NCI-H82 (cell line): ENCODE results near the gene NAT9.

Experiments
- DNase-seq: peaks from one replicate; lab custom pipeline; 2025; lab: John Stamatoyannopoulos, UW

Gene NAT9

DNA sequence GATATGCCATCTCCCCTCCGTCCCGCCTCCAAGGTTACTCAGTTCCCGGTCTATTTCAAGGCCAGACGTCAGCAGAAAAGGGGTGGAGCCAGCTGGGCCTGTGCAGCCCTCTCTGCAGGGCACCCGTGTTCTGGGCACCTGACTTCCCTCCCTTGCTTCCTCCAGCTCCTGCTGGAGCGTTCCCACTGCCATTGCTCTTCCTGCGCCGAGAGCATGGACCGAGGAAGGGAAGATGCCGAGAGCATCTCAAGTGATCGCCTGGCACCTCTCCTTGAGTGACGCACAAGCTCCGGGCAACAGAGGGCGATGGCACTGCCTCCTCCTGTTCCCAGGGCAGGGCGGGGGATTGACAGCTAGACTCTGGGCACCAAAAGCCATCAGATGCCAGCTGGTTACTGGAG, 29.4 kb upstream of the NAT9 start:
- no peak for DNase-seq

- no peak for DNase-seq
These were observed 28.5 kb upstream of the NAT9 start for GRCh38 chr17:74804683-74805082.

GRCh38 chr17:74803971-74804370, 27.8 kb upstream of the NAT9 start:
- no peak for DNase-seq

DNA sequence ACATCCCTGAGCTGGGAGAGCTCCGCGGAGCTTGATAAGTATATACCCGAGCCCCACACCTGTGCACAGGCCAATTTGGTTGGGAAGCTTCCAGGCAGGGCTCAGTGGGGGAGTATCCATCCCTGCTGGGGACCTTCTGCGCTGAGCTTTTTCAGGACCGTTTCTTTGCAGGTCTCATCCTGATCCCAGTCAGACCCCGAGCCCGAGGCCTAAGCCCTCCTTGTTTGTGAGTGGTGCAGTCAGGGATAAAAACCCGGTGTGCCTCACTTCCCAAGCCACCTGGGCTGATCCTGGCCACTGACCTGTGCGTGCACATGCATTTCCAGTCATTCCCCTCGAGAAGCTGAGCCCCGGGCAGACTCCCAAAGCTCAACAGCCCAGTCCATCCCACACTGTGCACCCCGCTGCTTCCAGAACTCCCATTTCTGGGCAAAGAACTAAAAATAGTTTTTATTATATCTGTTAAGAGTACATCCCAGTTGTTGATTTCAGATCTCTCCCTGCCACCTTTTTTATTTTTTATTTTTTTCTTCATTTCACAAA, 27.3 kb upstream of the NAT9 start:
- DNase-seq = no peak

DNA sequence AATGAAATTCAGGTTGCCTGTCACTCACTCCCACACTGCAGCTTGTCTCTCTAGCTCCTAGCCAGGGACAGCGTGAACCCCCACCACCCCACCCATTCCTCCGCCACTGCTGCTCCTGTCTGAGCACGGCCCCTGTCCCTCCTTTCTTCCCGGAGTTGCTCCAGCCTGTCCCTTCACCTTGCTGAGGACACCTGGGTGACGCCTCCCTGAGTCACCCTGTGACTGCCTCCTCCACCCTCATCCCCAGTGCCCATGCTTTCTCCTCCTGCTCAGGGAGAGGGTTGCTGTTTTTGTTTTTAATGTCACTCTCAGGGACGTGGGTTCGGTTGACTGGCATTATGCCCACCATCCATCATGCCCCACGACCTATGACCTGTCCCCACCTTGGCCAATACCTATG, 25.8 kb upstream of the NAT9 start:
- no peak for DNase-seq

GRCh38 chr17:74800531-74800930, 24.4 kb upstream of the NAT9 start:
- no peak for DNase-seq

DNA sequence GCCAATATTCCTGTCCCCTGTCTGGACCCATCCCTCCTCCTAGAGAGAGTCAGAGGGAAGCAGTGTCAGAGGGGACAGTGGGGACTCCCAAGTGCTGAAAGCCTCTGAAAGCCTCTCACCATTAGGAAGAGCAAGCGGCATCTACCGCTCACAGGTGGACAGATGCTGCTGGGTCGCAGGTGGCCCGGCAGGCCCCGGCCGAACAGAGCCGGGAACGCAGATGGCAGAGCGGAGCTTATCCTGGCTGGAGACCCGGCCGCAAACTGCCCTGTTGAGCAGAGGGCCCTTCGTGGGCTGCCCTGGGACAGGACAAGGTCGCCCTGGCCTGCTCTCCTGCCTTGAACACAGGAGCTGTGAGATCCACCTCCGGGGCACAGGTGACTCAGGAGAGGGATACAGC, 23.0 kb upstream of the NAT9 start:
- DNase-seq = no peak

GRCh38 chr17:74798239-74798707, 22.1 kb upstream of the NAT9 start:
- DNase-seq = no peak

DNA sequence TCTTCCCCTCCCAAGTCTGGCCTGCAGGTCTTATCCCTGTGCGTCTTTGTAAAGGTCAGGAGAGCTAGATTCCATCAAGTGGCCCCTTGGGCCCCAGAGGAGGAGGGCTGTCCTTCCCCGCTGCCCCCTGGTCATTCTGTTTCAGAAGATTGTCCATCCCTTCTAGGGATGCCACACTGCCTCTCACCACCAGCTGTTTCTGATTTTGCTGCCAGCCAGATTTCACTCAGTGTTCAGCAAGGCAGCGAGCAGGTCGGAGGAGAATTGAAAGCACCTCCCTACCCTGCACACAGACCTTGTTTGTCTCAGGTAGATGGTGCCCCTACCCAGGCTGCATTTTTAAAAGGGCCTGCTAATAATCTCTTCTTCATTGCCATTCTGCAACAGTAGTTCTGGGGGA, 21.7 kb upstream of the NAT9 start:
- no peak for DNase-seq

- no peak for DNase-seq
These were observed 20.7 kb upstream of the NAT9 start for GRCh38 chr17:74796866-74797265.

DNA sequence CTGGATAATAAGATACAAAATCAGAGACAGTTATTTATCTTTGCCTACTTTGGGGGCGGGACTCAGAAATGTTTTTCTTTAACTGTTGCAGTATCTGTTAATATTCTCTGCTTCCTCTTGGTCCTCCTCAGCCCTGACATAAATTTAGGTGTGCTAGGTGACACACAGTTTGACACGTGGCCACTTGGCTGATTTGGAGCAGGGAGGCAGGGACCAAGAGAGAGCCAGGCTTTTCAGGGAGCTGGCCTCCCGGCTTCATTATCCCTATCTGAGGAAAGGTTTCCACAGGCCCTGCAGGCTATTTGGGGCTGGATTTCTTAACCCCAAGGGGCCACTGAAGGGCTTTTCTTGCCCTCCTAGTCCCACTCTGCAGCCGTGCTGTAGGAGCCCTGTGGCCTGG, 20.1 kb upstream of the NAT9 start:
- DNase-seq = no peak

- DNase-seq = no peak
These were observed 19.3 kb upstream of the NAT9 start for GRCh38 chr17:74795327-74796020.

DNA sequence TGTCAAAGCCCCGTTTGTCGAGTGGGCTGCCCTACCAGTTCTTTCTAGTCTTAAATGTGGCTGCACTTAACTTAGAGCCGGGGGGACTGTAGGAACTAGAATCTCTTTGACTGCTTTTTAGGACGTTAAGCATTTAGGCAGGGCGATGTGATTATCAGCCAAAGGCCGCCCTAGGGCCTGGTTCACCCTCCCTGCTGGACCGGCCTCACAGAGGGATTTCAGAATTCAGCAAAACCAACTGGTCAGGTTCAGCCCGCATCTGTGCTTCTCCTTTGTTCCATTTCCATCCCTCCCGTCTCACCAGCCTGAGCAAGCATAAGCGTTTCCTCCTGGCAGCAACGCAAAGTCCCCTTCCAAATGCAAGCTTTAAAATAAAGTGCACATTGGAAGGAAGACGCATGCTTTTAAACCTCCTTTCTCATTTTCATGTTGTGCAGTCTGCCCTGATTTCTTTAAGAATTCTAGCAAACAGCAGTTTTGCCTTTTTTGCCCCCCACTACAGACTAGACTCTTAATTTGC, 16.5 kb upstream of the NAT9 start:
- no peak for DNase-seq

- DNase-seq = no peak
These were observed 14.3 kb upstream of the NAT9 start for GRCh38 chr17:74790161-74791058.

- DNase-seq = no peak
These were observed 10.4 kb upstream of the NAT9 start for GRCh38 chr17:74786431-74787055.

- no peak for DNase-seq
These were observed 9.8 kb upstream of the NAT9 start for GRCh38 chr17:74785981-74786360.

DNA sequence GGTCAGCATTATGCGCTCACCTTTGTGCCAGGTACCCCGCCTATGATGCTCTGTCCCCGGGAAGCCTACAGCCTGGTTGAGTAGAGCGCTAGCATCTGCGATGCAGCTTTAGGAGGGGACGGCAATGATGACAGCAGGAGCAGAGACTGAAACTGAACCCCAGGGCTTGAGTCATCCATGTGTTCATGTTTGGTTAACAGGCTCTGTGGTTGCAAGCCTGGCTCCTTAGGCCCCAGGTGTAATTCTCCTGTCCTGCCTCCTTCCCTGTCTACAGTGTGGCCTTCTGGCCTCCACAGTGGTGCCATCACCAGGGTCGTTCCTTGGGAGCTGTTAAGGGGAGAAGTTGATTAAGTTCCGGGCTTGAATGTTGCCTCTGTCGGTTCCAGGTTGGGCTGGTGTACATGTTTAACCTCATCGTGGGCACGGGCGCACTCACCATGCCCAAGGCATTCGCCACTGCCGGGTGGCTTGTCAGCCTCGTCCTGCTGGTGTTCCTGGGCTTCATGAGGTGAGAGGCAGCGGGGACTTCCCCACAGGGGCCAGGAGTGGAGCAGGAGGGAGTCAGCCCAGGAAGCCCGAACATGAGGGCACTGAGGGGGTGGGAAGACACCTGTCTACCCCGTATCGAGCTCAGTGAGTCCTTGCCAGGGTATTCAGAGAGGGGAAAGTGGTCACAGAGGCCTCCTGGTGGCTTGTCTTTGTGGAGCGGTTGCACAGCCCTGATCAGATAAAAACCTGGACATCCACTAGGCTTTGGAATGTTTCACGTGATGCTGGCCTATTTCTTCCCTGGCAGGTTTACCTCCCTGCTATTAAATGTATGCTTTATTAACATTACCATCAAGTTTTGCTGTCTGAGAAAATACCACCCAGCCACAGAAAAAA, 9.2 kb upstream of the NAT9 start:
- no peak for DNase-seq

DNA sequence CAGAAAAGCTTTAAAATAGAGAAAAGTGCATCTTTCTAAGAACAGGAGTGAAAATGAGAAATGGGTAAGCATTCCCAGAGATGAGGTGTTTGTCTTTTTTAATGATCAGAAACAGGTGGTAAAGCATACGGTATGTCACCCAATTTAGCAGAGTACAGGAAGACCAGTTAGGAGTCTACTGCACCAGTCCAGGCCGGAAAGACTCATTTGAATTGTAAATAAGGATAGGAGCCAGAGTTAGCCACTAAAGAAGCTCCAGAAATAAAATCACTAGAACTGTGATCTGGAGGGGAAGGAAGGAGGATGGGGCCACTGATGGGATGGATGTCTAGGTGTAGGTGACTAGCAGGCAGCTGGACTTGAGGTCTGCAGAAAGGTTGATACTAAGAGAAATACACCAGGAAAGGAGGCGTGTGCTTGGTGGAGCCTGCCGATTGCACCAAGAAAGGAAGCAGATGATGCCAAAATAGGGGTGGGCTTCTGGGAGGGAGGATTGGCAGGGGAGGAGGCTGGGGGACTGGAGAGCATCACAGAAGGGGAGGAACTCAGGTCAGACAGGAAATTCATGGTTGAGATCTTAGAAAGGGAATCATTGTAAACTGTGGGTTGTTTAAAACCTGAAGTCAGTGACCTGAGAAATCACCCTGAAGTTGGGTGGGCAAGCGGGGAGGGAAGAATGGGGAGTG, 8.1 kb upstream of the NAT9 start:
- no peak for DNase-seq

DNA sequence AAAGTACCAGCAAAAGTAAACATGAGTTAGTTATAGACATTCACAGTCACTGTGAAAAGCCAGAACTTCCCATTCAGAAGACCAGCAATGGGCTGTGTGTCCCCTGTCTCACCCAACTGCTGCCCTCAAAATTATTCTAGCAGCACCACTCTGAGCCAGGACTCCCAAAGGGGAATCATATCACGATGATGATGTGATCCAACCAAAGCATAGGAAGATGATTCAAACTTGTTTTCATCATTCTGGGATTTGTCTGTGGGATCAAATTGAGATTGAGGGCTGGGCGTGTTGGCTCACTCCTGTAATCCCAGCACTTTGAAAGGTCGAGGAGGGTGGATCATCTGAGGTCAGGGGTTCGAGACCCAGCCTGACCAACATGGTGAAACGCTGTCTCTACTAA, 6.4 kb upstream of the NAT9 start:
- no peak for DNase-seq

DNA sequence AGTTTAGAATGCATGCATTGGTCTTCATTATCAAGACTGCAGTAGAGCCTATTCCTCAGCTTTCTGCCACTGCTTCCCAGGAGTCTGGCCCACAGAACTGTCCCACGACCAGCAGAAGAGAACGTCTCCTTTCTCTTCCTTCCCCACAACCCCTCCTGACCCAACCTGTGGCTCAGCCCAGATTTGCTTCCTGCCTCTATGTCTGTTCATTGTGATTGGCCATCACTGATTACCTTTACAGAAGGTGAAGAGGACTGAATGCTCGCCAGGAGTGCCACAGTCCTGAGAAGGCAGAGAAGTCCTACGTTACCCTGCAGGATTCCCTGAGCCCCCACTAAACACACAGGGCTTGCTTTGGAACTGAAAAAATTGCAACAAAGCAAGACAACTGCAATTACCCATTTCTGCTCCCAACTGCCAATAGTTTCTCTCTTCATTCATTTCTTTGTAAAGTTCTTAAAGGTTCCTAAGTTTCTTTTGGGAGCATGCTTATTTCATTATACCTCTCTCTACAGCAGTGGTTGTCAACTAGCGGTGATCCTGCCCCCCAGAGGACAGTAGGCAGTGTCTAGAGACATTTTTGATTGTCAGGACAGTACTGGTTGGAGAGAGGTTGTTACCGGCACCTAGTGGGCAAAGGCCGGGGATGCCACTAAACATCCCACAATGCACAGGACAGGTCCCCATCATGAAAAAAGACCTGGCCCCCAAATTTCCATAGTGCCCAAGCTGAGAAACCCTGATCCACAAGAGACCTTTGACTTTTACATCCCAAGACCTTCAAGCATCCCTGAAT, 4.5 kb upstream of the NAT9 start:
- peak; percentile 65 for DNase-seq
